ENCODE data around the gene BANK1.

DNA sequence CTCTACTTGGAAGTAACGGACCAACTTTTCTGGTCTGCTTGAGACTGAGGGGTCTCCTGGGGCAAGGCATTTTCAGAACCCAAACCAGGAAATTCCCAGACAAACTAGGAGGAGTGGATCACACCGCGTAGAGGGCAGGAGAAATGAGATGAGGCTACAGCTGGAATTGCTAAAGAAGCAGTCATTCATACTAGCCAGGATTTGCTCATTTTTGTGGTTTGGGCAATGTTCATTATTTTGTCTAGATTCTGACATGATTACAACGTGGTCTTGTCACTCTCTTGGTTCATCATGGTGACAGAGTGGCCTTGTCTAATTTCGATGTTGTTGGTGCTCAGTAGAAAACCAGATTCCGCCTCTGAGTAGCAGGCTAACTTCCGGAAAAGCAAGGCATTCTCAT, 63.2 kb downstream of the BANK1 start:
- TF ChIP-seq, protein P1, sequence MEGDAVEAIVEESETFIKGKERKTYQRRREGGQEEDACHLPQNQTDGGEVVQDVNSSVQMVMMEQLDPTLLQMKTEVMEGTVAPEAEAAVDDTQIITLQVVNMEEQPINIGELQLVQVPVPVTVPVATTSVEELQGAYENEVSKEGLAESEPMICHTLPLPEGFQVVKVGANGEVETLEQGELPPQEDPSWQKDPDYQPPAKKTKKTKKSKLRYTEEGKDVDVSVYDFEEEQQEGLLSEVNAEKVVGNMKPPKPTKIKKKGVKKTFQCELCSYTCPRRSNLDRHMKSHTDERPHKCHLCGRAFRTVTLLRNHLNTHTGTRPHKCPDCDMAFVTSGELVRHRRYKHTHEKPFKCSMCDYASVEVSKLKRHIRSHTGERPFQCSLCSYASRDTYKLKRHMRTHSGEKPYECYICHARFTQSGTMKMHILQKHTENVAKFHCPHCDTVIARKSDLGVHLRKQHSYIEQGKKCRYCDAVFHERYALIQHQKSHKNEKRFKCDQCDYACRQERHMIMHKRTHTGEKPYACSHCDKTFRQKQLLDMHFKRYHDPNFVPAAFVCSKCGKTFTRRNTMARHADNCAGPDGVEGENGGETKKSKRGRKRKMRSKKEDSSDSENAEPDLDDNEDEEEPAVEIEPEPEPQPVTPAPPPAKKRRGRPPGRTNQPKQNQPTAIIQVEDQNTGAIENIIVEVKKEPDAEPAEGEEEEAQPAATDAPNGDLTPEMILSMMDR (IDR thresholded peaks at IDR 0.05) = no peak
- TF ChIP-seq, protein P2, sequence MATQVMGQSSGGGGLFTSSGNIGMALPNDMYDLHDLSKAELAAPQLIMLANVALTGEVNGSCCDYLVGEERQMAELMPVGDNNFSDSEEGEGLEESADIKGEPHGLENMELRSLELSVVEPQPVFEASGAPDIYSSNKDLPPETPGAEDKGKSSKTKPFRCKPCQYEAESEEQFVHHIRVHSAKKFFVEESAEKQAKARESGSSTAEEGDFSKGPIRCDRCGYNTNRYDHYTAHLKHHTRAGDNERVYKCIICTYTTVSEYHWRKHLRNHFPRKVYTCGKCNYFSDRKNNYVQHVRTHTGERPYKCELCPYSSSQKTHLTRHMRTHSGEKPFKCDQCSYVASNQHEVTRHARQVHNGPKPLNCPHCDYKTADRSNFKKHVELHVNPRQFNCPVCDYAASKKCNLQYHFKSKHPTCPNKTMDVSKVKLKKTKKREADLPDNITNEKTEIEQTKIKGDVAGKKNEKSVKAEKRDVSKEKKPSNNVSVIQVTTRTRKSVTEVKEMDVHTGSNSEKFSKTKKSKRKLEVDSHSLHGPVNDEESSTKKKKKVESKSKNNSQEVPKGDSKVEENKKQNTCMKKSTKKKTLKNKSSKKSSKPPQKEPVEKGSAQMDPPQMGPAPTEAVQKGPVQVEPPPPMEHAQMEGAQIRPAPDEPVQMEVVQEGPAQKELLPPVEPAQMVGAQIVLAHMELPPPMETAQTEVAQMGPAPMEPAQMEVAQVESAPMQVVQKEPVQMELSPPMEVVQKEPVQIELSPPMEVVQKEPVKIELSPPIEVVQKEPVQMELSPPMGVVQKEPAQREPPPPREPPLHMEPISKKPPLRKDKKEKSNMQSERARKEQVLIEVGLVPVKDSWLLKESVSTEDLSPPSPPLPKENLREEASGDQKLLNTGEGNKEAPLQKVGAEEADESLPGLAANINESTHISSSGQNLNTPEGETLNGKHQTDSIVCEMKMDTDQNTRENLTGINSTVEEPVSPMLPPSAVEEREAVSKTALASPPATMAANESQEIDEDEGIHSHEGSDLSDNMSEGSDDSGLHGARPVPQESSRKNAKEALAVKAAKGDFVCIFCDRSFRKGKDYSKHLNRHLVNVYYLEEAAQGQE (IDR thresholded peaks at IDR 0.05; ENCODE audit: insufficient read depth in 1 of 2, low read depth in 2 of 2, low read length in 1 of 2) = no peak
- no peak for TF ChIP-seq POLR2AphosphoS5 (IDR thresholded peaks at IDR 0.05; ENCODE audit: low read depth, low read length)
- no peak for TF ChIP-seq TCF7L2 (IDR thresholded peaks at IDR 0.05; ENCODE audit: low read depth, low read length)

Data from Panc1 (cell line).